Brain microvascular endothelial cell (primary cell): ENCODE results near the gene NGF.

Experiments used
- DNase-seq: peaks from one replicate; pipeline ENCODE4 v3.0.0-alpha.2; 2020
- H3K27ac ChIP-seq: fragments of 250-450 bp; sonication (Bioruptor Pico); 2 replicates; pipeline ENCODE4 v1.5.1; 2020; ENCODE audit warnings: mild to moderate bottlenecking, moderate library complexity
- H3K27me3 ChIP-seq: fragments of 250-450 bp; sonication (Bioruptor Pico); replicated peaks from 2 replicates; pipeline ENCODE4 v1.5.1; 2020; ENCODE audit warnings: mild to moderate bottlenecking
- H3K36me3 ChIP-seq: fragments of 250-450 bp; sonication (Bioruptor Pico); replicated peaks from 2 replicates; pipeline ENCODE4 v1.5.1; 2020; ENCODE audit warnings: mild to moderate bottlenecking
- H3K4me3 ChIP-seq: 2 replicates; pipeline ENCODE4 v1.5.1; 2011; ENCODE audit warnings: low read depth, mild to moderate bottlenecking, control low read depth, low read length, moderate library complexity
- in situ Hi-C: cut with HindIII; loops from 2 replicates; pipeline ENCODE4 v1.10.0; 2017; ENCODE audit warnings: low sequenced_read_pairs, low pct_ligation_motif_present
- TF ChIP-seq, protein P1 (sequence below): IDR thresholded peaks from 2 replicates; pipeline ENCODE4 v1.5.1; 2011; ENCODE audit warnings: low read depth, mild to moderate bottlenecking, moderate library complexity, low read length, control low read depth, inconsistent platforms; ENCODE audit errors: missing control alignments

The NGF gene

GRCh38 chr1:115303364-115303763 lies 34.7 kb downstream of the NGF start:
- Histone ChIP-seq H3K27ac (no peak overlapping the region), H3K27me3 (no peaks in the 10 kb centered on the region), H3K4me3 (no peak overlapping the region), H3K36me3 (no peaks in the 10 kb centered on the region)
- DNase-seq = no peak
- TF ChIP-seq, protein P1, sequence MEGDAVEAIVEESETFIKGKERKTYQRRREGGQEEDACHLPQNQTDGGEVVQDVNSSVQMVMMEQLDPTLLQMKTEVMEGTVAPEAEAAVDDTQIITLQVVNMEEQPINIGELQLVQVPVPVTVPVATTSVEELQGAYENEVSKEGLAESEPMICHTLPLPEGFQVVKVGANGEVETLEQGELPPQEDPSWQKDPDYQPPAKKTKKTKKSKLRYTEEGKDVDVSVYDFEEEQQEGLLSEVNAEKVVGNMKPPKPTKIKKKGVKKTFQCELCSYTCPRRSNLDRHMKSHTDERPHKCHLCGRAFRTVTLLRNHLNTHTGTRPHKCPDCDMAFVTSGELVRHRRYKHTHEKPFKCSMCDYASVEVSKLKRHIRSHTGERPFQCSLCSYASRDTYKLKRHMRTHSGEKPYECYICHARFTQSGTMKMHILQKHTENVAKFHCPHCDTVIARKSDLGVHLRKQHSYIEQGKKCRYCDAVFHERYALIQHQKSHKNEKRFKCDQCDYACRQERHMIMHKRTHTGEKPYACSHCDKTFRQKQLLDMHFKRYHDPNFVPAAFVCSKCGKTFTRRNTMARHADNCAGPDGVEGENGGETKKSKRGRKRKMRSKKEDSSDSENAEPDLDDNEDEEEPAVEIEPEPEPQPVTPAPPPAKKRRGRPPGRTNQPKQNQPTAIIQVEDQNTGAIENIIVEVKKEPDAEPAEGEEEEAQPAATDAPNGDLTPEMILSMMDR = no peak
- in situ Hi-C loops = no loop called here

GRCh38 chr1:115302390-115302961 lies 35.6 kb downstream of the NGF start:
- Histone ChIP-seq H3K27me3 (no peaks in the 10 kb centered on the region), H3K36me3 (no peaks in the 10 kb centered on the region), H3K4me3 (no peak overlapping the region), H3K27ac (peak overlapping the region; percentile 15)
- TF ChIP-seq, protein P1 = no peak
- peak; percentile 68 for DNase-seq
- in situ Hi-C loops = no loop called here

- Histone ChIP-seq H3K27me3 (no peaks in the 10 kb centered on the region), H3K4me3 (no peak overlapping the region), H3K27ac (no peak overlapping the region), H3K36me3 (no peaks in the 10 kb centered on the region)
- TF ChIP-seq, protein P1 = no peak
- in situ Hi-C loops = no loop called here
- DNase-seq = no peak
Measured at GRCh38 chr1:115301438-115302020, 36.5 kb downstream of the NGF start.

GRCh38 chr1:115300087-115300876 lies 37.8 kb downstream of the NGF start:
- Histone ChIP-seq H3K27ac (no peak overlapping the region), H3K4me3 (no peak overlapping the region), H3K27me3 (no peaks in the 10 kb centered on the region), H3K36me3 (no peaks in the 10 kb centered on the region)
- TF ChIP-seq, protein P1 = no peak
- no peak for DNase-seq
- in situ Hi-C loops = no loop called here

- Histone ChIP-seq H3K27me3 (no peaks in the 10 kb centered on the region), H3K36me3 (no peaks in the 10 kb centered on the region), H3K4me3 (no peak overlapping the region), H3K27ac (no peak overlapping the region)
- TF ChIP-seq, protein P1 = no peak
- in situ Hi-C loops = no loop called here
- no peak for DNase-seq
Measured at GRCh38 chr1:115299266-115299665, 38.8 kb downstream of the NGF start.
